GM21423 (cell line): Measurements from ENCODE around the gene APCDD1.

Experiments
- ATAC-seq: cut with Tn5 transposase; IDR thresholded peaks from one replicate; pipeline ENCODE4 v1.9.1; 2021; ENCODE audit warnings: mild to moderate bottlenecking, moderate library complexity; ENCODE audit not compliant: unreplicated experiment

APCDD1 gene

DNA sequence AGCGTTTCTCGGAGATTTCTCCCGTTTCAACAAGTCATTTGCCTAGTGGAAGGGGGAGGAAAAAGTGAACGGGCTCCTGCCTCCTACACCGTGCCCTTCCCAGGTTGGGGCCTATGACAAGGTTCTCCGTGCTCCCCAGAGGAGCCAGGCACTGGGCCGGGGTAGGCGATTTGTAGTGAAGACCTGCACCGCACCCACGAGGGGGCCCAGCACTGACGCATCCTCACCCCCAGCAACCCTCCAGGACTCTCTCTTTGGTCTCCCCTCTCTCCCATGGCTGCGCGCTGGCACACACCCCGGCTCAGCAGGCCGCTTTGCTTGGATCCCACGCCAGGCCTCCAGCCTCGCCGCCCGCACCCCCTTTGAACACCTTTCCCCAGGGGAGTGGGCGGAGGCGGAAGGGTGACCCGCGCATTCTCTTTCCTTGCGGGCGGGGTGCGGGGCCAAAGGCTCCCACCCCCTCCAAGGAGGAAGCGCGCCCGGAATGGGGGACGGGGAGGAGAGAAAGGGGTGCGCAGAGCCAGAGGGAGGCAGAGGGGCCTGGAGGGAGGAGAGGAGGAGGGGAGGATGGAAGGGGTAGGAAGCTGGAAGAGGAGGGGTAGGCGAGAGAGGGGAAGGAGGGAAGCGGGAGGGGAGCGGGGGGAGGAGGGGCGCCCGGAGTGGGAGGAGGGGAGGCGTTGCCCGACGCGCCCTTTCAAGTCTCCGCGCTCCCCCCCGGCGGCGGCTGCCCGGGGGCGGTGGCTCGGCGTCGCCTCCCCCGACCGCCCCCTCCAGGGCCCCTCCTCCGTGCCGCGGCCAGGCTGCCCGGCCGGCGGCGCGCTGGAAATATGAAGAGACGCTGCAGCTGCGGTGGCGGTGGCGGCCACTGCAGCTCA, at the start of gene APCDD1:
Gene APCDD1 (plus strand): TSS at position 830 of the 875 bp plus-strand sequence. CDS start 347 bp downstream, outside the sequence.
- ATAC-seq: no peak

- no peak for ATAC-seq
Measured at GRCh38 chr18:10405014-10405493, 49.4 kb upstream of the APCDD1 start.

DNA sequence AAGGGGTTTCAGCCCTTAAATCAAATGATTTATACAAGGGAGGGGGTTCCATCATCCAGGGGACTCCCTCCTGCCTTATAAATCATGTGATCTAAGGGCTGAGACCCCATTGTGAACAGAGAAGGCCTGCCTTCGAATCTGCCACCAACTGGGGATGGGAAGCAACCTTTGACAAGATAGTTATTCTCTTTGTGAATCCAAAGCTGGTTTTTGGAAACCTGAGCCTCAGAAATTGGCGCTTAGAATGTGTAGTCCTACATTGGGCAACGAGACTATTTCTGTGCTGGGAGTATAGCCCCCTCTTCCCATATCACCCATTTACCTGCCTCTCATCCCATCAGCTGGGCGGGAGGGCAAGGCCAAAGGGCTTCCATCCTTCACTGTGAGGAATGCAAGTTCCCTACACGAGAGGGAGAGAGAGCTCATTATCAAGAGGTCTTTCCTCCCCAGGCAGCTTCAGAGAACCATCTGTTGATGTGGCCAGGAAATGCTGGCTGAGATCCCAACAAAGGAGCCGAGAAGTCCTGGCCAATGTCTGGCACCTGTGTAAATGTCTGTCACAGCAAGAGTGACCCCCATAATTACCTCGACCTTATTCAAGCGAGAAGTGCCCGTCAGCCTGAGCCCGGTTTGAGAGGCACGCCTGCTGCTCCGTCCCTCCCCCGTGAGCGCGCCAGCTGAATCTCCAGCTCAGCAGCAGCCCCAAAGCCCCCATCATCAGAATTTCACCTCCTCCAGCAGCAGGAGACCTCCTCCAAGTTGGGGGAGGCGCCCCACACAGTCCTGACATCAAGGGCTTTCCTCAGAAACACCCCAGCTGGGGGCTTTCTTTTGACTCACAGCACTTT, 48.4 kb upstream of the APCDD1 start:
- no peak for ATAC-seq

GRCh38 chr18:10408131-10408530, 46.3 kb upstream of the APCDD1 start:
- ATAC-seq: no peak

GRCh38 chr18:10409041-10409440, 45.4 kb upstream of the APCDD1 start:
- ATAC-seq: no peak

GRCh38 chr18:10410472-10411308, 43.7 kb upstream of the APCDD1 start:
- no peak for ATAC-seq

GRCh38 chr18:10412933-10413332, 41.5 kb upstream of the APCDD1 start:
- no peak for ATAC-seq

DNA sequence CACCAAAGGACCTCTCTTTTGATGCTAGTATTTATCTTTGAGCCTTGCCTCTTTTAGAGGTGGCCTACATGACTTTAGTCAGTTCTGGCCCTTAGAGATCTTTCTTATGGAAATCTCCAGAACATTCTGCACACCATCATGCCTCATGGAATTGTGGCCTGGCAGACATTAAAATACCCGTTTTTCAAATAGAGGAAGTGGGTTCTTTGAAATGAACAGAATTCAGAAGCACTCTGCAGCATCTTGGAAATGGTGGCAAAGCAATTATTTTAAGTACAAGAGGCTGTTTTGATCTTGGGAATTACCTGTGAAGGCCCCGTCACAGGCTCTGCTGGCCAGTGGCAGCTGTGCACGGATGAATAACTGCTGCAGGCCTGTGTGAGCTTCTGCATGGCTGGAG, 40.7 kb upstream of the APCDD1 start:
- ATAC-seq: no peak

DNA sequence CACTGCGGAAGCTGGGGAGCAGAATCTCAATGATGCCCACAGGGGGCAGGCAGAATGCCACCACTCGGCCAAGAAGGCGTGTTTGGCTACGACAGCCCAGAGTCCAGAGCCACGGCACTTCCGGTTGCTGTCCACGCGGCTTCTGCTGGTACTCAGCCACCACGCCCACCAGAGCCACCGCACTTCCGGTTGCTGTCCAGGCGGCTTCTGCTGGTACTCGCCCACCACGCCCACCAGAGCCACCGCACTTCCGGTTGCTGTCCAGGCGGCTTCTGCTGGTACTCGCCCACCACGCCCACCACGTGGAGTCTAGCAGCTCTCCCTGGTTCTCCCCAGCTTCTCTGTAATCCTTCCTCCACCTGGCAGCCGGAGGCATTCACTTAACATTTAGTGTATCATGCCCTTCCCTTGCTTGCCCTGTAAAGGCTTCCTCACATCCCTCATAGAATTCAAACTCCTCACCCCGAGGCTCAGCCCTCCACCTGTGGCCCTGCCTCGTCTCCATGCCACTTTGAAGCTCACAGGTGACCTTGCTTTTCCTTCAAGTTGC, 40.1 kb upstream of the APCDD1 start:
- no peak for ATAC-seq

GRCh38 chr18:10416065-10416464, 38.4 kb upstream of the APCDD1 start:
- no peak for ATAC-seq

- no peak for ATAC-seq
Measured at GRCh38 chr18:10417191-10417590, 37.2 kb upstream of the APCDD1 start.

GRCh38 chr18:10417664-10418063, 36.8 kb upstream of the APCDD1 start:
- ATAC-seq: no peak

- ATAC-seq: no peak
Measured at GRCh38 chr18:10418836-10419235, 35.6 kb upstream of the APCDD1 start.

DNA sequence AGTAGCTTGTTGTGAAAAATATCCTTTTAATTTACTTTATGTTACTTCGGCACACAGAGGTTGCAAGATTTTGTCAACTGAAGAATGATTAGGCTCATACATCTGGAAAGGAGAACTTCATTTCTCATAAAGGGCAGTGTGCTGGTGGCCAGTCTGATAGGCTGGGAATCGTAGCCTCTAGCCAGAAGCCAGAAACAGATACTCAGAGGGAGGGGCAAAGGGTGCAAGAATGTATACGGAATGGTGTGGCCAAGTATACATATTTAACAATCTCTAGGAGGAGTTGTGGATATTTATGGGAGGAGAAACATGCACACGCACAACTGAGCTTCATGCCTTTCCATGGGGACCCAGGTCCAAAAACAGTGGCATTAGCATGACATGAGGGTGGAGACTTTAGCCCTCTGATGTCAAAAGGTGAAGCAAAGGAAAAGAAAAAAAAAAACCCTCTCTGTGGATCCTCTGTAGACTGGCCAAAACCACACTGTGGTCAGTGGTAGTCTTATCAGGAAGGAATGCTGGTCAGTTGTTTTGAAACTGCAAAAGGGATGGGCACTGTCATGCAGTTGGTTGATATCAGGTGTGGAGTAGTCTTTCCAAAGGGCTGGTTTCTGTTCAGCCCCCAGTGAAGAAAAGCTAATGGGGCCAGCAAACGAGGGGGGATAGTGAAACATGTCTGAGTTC, 34.9 kb upstream of the APCDD1 start:
- no peak for ATAC-seq

DNA sequence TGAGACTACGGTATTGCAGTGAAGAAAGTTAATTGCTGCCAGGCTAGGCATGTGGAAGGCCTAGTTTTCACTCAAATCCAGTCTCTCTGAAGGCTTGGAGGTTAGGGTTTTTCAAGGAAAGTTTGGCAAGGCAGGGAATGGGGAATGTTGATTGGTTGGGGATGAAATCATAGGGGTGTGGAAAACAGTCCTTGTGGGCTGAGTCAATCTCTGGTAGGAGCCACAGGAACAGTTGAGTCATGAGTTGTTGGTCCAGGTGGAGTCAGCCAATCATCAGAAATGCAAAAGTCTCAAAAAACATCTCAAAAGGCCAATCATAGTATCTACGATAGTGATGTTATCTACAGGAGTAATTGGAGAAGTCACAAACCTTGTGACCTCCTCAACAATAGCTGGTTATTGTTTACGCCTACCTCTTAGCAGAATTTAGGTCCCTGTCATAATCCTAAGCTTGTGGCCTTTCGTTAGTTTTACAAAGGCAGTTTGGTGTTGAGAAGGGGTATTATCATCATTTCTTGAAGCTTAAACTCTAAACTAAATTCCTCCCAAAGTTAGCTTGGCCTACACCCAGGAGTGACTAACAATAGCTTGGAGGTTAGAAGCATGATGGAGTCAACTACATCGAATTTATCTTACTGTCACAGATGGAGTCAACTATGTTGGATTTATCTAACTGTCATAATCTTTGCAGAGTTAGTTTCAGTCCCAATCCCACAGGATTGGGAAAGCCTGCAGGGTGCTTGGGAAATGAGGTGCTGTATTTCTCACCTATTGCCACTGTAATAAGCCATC, 33.7 kb upstream of the APCDD1 start:
- ATAC-seq: no peak

- no peak for ATAC-seq
Measured at GRCh38 chr18:10421859-10422258, 32.6 kb upstream of the APCDD1 start.

GRCh38 chr18:10422731-10423130, 31.7 kb upstream of the APCDD1 start:
- no peak for ATAC-seq

DNA sequence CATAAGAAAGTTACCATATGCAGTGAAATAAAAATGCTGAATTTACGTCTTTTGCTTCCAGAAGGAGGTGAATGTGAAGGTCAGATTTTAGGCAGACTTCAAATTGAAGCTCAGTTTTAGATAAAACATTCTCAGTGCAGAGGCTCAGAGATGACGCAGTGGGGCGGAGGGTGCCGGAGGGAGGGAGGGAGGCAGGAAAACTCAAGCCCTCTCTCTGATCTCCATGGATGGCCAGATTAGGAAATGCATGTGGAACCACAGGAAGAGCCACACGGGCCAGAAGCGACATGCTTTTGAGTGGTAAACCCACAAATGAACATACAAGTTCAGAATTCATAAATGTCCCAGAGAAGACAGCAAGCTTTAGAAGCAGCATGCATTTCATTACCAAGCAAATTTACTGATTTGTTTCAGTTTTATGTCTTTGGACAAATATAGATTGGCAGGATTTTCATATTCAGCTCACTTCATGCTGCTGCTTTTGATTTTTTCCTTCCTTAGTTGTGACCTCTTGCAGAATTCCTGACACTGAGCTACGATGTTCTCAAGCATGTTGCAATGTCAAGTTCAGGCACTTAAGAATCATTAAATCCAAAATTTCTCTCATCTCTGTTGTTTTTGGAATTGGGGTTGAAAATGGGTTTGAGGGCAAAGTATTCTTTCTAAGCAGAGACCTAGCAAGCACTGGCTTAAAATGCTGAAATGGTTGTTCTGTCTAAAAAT, 29.7 kb upstream of the APCDD1 start:
- ATAC-seq: no peak

- ATAC-seq: no peak
Measured at GRCh38 chr18:10430677-10431076, 23.8 kb upstream of the APCDD1 start.
